HG03342 (cell line): Measurements from ENCODE around the gene ARHGEF17.
A peak's percentile ranks its signal among the peaks of the same experiment; 100 is the strongest.

Experiments used
- ATAC-seq: cut with Tn5 transposase; IDR thresholded peaks from one replicate; pipeline ENCODE4 v1.9.1; 2021; ENCODE audit warnings: mild to moderate bottlenecking, moderate library complexity; ENCODE audit not compliant: unreplicated experiment

ARHGEF17 gene

DNA sequence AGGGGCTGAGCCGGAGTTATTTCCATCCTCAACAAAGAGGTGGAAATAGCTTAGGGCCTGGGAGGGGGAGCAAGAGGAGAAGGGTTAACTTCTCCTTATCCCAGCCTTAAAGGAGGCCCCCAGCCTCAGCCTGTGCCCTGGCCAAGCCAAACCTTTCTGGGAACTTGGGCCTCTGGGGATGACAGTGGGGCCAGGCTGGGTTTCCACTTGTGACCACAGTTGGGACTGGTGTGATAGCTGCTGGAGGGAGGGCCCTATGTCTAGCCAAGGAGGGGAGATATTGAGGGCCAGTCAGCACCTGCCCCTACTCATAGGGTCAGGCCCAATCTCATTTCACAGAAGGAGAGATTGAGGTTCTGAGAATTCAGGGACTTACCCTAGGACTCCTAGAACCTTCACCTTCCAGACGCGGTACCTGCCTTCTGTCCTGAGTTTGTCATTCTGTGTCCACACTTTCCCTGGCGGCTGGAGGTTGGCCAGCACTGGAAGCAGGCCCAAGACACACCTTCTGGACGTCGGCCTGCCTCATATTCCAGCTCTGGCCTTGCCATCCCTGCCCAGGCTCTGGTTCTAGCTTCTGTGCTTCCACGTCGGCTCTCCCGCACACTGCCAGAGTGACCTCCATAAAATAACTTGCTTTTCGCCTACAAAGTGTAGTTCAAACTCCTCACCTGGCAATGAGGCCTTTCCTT is 71.3 kb downstream of the ARHGEF17 start:
- no peak for ATAC-seq

DNA sequence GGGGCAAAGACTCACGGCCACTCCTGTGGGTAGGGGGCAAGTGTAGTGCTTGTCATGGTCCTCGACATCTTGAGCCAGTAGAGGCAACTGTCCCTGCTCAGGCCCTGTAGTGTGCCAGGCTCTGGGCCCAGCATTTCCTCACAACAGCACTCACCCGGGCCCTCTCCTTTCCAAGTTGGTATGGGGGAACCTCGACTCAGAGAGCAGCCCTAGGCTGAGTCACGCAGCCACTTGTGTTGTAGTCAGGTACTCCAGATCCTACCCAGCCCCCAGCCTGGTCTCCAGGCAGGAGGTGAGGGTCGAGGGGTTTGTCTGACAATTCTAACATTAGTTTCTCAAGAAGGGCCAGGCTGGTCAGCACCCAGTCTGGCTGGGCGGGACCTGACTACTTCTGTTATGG is 72.3 kb downstream of the ARHGEF17 start:
- no peak for ATAC-seq

DNA sequence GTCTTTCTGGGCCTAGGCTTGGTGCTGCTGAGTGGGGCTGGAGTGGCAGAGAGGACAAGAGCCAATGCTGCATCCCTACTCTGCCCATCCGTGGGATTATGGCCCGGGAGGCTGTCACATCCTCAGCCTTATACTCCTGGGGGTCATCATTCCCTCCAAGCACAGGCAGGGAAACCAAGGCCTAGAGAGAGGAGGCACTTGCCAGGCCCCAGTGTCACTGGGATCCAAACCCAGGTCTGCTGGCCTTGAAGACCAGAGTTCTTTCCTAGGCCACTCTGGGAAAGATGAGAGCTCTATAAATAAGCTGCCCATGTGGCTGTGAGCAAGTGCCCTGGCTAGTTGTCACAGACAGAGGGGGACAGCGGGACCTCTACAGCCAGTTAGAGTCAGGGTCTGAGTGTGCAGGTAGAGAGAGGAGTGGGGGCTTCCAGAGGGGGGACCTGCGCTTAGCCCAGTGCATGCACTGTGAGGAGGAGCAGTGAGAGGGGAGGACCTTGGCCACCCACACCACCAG is 72.9 kb downstream of the ARHGEF17 start:
- ATAC-seq = no peak

DNA sequence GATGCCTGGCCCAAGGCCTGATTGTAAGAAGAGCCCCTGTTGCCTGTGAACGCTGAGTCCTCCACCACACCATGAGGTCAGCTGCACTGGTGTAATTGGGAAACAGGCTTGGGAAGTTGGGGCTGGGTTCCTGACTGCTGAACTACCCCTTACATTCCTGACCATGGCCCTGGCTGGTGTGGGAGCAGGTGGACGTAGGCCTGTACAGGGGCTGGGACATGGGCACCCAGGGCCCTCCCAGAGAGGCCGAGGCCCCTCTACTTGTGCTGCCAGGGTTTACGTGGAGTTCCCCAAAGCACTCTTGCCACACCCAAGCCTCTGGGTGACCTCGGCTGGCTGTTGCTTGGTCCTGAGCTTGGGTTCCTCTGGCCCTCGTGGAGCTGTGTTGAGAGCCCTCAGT is 73.5 kb downstream of the ARHGEF17 start:
- ATAC-seq = no peak

- ATAC-seq = no peak
Observed at GRCh38 chr11:73382183-73382582, 74.1 kb downstream of the ARHGEF17 start.

DNA sequence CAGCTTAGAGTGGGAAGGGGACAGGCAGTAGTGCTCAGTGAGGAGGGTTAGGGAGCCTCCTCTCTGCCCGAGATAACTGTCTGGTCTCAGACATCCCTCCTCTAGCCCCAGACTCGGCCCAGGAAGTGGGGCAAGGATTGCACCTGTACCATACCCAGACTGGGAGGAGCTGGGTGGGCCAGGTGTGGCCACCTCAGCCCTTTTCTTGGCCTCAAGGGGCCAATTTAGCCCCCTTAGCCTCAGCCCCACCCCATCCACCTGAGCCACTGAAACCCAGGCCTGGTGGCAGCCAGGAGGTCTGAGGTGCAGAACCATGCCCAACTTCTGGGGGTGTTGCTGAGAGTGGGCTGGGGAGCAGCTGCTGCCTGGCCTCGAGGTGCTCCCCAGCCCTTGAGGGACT is 74.7 kb downstream of the ARHGEF17 start:
- ATAC-seq = no peak

GRCh38 chr11:73383249-73384124 is 75.4 kb downstream of the ARHGEF17 start:
- no peak for ATAC-seq

DNA sequence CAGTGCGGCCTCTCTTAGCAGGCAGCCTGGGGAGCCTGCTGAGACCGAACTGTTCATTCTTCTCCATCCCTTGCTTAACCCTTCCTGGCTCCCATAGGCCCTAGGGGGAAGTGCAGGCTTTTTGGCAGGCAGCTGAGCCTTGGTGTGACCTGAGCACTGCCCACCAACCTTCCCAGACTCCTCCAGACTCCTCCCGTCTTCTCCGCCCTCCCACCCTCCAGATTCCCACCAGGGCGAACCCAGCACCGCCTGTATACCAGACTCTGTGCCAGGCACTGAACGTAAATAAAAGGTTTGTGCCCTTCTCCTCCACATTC is 76.0 kb downstream of the ARHGEF17 start:
- no peak for ATAC-seq

GRCh38 chr11:73384531-73384871 is 76.4 kb downstream of the ARHGEF17 start:
- ATAC-seq = no peak

- peak; percentile 55 for ATAC-seq
Observed at GRCh38 chr11:73384872-73385689, 77.0 kb downstream of the ARHGEF17 start.

DNA sequence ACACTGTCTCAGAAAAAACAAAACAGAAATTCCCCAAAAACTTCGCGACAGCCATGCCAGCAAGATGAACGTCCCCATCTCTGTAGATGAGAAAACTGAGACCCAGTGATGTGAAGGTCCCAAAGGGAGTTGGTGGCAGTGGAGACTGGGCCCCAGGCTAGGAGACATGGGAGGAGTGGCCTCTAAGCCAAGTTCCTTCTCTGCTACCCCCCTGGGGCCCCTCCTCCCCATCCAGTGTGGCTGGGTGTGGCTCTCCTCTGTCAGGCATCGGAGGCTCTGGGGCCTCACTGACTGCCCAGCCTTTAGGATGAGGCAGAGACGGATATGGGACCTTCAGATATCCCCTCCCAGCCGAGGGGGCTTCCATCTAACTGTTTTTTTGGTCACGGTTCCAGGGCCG is 77.9 kb downstream of the ARHGEF17 start:
- no peak for ATAC-seq

DNA sequence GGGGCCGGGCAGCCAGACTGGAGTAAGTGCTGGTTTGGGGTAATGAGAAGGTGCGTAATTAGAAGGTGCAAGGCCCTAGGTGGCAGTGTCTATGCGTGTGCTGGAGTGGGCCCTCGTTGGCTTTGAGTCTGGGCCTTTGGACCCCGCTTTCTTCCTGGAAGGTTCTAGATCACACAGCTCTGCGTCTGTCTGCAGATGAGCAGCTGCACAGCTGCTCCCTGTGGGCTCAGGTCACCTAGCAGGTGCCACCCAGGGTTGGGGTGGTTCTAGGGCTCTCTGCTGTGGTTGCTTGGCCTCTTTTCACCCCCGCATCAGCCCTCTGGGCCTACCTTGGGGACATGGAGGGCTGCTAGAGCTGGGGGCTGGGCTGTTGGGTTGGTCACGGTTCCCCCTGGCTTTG is 78.5 kb downstream of the ARHGEF17 start:
- no peak for ATAC-seq

GRCh38 chr11:73387594-73388264 is 79.7 kb downstream of the ARHGEF17 start:
- no peak for ATAC-seq

- ATAC-seq = no peak
Observed at GRCh38 chr11:73388265-73389133, 80.4 kb downstream of the ARHGEF17 start.

- ATAC-seq = no peak
Observed at GRCh38 chr11:73389134-73389525, 81.1 kb downstream of the ARHGEF17 start.

DNA sequence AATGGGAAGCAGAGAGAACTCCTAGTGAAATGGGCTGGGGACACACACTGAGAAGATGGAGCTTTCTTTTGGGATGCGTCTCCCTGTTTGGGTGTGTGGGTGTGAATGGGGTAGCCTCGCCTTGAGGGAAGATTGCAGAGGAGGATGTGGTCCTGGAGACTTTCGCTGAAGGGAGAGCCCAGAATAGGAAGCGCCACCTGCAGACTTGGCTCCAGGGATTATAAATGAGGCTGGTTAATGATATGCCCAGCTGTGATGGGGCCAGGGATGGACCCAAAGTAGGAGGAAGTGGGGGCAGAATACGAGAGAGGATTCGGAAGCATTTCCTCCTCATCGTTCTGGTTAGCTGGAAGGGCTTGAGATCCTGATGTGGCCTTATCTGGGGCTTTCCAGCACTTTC is 81.8 kb downstream of the ARHGEF17 start:
- no peak for ATAC-seq

GRCh38 chr11:73390601-73391565 is 82.8 kb downstream of the ARHGEF17 start:
- ATAC-seq = no peak

GRCh38 chr11:73391665-73392064 is 83.6 kb downstream of the ARHGEF17 start:
- ATAC-seq = no peak
